EH (cell line): ENCODE results near the gene AFF3.
"Not testable (repeated sequence)": the region's sequence is repeated elsewhere in the genome, so short reads cannot be mapped to it uniquely, and the experiment has no call there.

Source experiments
- DNase-seq: peaks from one replicate; pipeline ENCODE4 v3.0.0-alpha.2; 2015; ENCODE audit warnings: low read depth

AFF3 gene

GRCh38 chr2:99757611-99758114, 384.7 kb downstream of the AFF3 start:
- no peak for DNase-seq

GRCh38 chr2:99756059-99756458, 386.3 kb downstream of the AFF3 start:
- no peak for DNase-seq

GRCh38 chr2:99754210-99754609, 388.2 kb downstream of the AFF3 start:
- peak; percentile 73 for DNase-seq

GRCh38 chr2:99753505-99753904, 388.9 kb downstream of the AFF3 start:
- DNase-seq, result no peak

- peak; percentile 13 for DNase-seq
Observed at GRCh38 chr2:99748344-99748743, 394.0 kb downstream of the AFF3 start.

GRCh38 chr2:99747842-99748241, 394.5 kb downstream of the AFF3 start:
- DNase-seq, result no peak

GRCh38 chr2:99743146-99743545, 399.2 kb downstream of the AFF3 start:
- DNase-seq, result no peak

- DNase-seq, result no peak
Observed at GRCh38 chr2:99737537-99737936, 404.9 kb downstream of the AFF3 start.

- DNase-seq, result no peak
Observed at GRCh38 chr2:99735753-99736152, 406.6 kb downstream of the AFF3 start.

- DNase-seq, result not testable (repeated sequence)
Observed at GRCh38 chr2:99735314-99735713, 407.1 kb downstream of the AFF3 start.

- no peak for DNase-seq
Observed at GRCh38 chr2:99734236-99734635, 408.2 kb downstream of the AFF3 start.

- DNase-seq, result peak; percentile 85
Observed at GRCh38 chr2:99729104-99730025, 413.0 kb downstream of the AFF3 start.

- no peak for DNase-seq
Observed at GRCh38 chr2:99728166-99728565, 414.2 kb downstream of the AFF3 start.

- DNase-seq, result no peak
Observed at GRCh38 chr2:99727199-99727598, 415.2 kb downstream of the AFF3 start.

GRCh38 chr2:99726691-99727090, 415.7 kb downstream of the AFF3 start:
- no peak for DNase-seq

GRCh38 chr2:99725820-99726219, 416.6 kb downstream of the AFF3 start:
- no peak for DNase-seq

- no peak for DNase-seq
Observed at GRCh38 chr2:99722476-99722875, 419.9 kb downstream of the AFF3 start.

- no peak for DNase-seq
Observed at GRCh38 chr2:99719102-99719501, 423.3 kb downstream of the AFF3 start.

GRCh38 chr2:99715956-99716355, 426.4 kb downstream of the AFF3 start:
- DNase-seq, result peak; percentile 65

- DNase-seq, result no peak
Observed at GRCh38 chr2:99714349-99714748, 428.0 kb downstream of the AFF3 start.

- peak; percentile 38 for DNase-seq
Observed at GRCh38 chr2:99711144-99711543, 431.2 kb downstream of the AFF3 start.

- DNase-seq, result peak; percentile 62
Observed at GRCh38 chr2:99710721-99711120, 431.7 kb downstream of the AFF3 start.

GRCh38 chr2:99709229-99709628, 433.2 kb downstream of the AFF3 start:
- DNase-seq, result no peak

GRCh38 chr2:99708231-99708630, 434.2 kb downstream of the AFF3 start:
- DNase-seq, result no peak
